Kidney tubule cell (primary cell): ENCODE results near the gene ZNF516.

Source experiments
- DNase-seq: peaks from one replicate; pipeline ENCODE4 v3.0.0-alpha.2; 2018; ENCODE audit warnings: low spot score

The ZNF516 gene

DNA sequence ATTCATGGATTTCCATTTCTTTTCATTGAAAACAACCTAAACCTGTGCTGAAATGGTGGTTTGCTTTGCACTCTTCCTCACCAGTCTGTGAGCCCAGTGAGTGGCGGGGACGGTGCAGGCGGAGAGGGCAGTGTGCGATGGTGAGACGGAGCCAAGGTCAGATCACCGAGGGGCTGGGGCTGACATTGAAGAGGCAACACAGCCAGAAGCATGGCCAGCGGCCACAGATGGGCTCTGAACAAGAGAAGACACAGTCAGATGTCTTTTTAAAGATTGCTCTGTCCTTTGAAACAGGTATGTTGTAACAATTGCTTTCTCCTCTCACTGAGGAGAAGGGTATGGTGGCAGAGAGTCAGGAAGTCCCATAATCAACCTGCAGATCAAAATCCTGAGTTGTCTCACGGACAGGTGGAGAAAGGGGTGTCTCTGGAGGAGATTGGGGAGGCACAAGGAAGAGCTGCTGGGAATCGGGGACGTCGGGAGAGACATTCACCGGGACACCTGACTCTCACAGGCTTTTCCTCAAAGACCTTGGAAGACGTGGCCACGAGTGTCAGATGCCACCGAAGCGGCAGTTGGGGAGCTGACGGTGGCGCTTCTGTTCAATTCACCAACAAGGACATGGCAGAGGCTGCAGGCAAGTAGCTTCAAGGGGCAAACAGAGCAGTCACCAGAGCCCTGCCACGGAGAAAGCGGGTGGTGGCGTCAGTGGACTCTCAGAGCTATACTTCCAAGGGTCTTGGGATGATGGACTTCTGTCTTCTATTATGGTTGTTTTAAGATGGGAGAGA lies 12.1 kb upstream of the ZNF516 start:
- DNase-seq, result no peak

DNA sequence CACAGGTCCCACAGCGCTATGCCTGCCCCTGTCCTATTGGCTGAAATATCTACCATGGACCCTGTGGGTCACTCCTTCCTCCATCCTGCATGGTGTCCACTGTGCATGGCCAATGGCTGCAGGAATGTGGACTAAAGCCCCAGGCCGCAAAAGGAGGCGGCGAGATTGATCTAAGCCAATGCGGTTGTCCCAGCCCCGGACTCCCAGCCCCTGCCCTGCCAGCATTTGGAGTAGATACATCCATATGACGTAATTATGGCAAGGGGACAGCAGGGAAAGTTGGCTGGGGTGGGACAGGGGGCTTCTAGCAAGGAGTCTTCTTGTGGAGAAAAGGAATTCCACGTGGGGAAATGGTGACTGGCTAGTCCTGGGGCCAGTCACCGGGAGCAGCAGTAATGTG lies 11.4 kb upstream of the ZNF516 start:
- DNase-seq, result no peak

GRCh38 chr18:76505614-76506013 lies 10.6 kb upstream of the ZNF516 start:
- no peak for DNase-seq

DNA sequence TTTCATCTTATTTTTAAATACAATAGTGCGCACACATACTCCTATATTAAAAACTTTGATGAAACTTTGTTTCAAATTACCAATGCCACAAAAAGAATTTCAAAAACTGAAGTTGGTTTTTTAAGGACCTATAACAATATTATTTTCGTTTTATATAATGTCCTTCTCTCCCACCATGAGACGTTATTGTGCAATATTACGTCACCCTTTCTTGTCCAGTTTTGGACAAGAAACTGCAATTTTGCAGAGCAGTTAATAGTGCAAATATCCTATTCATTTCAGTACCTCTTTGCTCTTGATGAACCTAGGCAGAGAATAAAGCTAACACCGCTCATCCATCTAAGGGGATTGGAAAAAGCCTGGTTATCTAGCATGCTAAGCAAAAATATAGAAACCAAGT lies 9.7 kb upstream of the ZNF516 start:
- DNase-seq, result no peak

- DNase-seq, result no peak
These were observed 8.8 kb upstream of the ZNF516 start for GRCh38 chr18:76503649-76504386.

GRCh38 chr18:76502551-76502950 lies 7.5 kb upstream of the ZNF516 start:
- no peak for DNase-seq

- no peak for DNase-seq
These were observed 4.7 kb upstream of the ZNF516 start for GRCh38 chr18:76499637-76500340.

- DNase-seq, result no peak
These were observed 4.0 kb upstream of the ZNF516 start for GRCh38 chr18:76499021-76499420.

GRCh38 chr18:76498064-76498463 lies 3.0 kb upstream of the ZNF516 start:
- DNase-seq, result no peak

DNA sequence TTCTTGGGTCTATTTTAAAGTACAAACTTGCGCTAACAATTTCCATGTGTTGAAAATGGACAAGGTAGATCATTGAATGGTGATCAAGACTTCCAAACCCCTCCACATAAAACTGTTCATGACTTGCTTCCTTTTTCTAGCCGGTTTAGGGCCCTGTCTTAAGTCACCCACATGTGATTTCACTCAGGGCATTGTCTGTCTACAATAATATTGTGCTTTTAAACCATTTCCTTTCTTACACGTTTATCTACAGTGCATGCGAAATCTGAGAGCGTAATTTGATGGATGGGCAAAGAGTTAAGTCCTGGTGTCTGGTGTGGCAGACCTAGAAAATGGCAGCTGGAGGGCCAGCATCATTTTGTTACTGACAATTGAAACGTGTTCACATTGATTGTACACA lies 2.0 kb upstream of the ZNF516 start:
- no peak for DNase-seq

DNA sequence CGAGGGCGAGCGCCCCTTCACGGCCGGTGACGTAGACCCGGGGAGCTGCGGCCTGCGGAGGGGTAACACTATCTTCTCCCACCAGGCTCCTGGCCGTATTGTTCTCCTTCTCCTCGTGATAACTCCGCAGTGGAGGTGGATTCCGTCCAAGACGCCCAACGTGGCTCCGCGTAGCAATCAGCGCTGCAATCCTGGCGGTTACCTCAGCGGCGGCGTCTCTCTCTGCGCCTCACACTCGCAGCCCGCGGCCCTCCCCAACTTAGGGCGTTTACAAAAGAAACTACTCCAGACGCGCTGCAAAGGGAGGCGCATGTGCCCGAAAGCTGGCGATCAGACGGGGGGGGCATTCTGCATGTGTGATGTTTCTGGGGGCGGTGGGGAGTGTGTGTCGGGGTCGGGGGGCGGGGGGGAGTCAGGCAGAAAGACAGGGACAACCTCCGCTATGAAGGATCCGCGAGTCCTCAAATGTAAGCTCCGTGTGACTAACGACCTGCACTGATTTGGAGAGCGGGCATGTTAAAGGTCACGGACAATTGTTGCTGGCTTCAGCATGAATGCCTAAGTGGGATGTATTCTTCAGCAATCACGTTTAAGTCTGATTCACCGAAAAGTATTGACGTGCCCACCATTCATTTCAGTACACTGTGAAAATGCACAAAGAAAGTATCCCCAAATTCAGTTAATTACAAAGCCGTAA lies 1.3 kb upstream of the ZNF516 start:
- DNase-seq, result peak; percentile 52

GRCh38 chr18:76495435-76496193 lies 572 bp upstream of the ZNF516 start:
- peak; percentile 80 for DNase-seq

DNA sequence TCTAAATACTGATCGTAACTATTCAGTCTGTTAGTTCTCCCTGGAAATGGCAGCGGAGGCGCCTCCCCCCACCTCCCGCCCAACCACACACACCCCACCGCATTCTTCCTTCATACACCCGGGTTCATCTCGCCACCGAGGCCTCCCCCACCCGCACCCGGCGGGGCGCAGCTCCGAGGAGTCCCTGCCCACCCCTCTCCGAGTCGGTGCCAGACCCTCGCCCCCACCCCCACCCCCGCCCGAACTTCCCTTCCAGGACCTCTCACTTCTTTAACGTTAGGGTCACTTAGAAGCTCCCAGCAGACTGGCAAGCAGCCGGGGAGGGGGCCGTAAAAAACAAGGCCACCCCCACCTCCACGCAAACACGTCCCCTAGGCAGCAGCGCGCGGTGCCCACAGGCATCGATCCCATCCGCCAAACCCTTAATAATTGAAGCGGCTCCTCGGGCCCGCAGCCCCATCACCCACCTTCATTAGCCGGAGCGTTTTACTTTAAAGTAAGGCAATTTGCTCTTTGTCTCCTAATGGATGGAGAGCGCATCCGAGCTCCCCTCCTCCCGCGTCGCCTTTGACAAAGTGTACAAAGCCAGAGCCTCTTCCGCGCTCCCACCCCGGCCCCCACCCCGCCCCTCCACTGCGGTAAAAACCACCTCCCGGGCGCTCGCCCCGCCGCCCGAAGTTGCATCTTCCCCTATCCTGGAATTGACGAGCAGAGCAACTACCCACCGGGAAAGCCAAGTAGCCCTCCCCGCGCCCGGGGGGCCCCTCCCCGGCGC lies 624 bp downstream of the ZNF516 start:
- DNase-seq, result peak; percentile 19

- peak; percentile 52 for DNase-seq
These were observed 1.6 kb downstream of the ZNF516 start for GRCh38 chr18:76493213-76494161.

DNA sequence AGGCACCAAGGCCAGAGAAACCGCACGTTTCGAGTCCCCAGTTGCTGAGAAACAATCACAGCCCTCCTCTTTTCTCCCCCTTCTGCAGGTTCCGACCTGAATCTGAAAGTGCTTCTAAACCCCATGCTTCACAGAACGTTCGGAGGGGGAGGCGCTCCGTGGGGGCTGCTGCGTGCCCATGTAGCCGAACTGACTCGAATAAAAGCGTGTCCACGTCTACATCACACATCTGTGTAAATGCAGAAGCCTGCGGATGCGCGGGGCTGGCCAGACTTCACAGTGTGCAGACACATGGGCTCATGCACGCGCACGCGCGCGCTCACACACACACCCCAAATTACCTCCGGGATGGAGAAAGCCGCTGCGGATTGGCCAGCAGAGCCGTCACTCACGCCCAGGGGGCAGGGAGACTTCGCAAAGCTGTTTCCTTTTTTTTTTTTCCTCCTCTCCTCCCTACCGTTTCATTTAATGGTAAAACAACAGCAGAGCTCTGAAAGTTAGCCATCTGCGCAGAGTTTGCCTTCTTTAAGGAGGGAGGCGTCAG lies 2.3 kb downstream of the ZNF516 start:
- peak; percentile 98 for DNase-seq

DNA sequence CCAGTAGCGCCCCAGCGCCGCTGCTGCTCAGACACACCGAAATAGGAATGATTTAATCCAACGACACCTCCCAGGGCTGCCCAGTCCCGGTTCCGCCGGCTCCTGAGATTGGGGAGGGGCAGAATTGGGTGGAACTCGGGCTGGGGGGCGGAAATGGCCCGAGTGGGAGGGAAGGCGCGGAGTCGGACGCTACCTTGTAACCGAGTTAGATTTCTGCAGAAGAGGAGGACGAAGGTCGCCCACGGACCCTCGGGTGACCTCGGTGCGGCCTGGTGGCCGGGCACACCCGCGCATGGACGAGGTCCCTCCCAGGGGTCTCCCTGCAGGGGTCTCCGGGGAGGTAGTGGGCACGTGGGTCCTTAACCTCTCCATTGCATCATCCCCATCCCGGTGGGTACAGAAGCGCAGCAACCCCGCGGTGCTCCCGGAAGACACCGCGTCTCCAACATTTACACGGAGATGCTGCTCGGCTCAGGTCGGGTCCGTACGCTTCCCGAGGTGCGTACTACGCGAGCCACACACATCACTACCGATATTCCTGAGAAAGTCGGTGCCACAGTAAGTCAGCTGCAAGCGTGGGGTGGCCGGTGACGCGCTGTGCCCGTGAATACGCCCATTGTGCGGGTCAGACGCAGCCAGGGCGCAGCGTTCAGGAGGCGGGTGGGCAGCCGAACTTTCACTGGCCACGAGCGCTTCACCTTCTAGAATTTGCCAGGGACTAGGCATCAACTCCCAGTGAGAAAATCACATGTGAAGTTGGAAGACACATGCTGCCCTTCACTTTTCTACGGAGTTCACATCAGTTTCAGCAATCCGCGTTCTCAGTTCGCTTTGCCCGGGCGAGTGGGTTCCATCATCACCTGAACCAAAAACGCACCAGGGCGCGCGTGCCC lies 3.0 kb downstream of the ZNF516 start:
- peak; percentile 60 for DNase-seq

DNA sequence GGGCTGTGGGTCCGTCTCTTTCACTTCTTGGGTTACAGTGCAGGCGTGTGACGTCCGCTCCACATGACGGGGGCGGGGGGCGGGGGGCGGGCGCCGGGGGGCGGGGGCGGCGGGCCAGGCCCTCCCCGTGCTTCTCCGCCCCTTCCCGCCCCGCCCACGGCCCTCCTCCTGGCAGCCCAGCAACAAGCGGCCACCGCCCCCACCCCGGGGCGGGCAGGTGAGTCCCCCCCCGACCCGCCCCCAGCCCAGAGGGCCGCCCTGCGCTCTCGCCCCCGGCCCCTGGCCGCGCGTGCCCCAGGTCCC lies 3.6 kb downstream of the ZNF516 start:
- DNase-seq, result peak; percentile 71

DNA sequence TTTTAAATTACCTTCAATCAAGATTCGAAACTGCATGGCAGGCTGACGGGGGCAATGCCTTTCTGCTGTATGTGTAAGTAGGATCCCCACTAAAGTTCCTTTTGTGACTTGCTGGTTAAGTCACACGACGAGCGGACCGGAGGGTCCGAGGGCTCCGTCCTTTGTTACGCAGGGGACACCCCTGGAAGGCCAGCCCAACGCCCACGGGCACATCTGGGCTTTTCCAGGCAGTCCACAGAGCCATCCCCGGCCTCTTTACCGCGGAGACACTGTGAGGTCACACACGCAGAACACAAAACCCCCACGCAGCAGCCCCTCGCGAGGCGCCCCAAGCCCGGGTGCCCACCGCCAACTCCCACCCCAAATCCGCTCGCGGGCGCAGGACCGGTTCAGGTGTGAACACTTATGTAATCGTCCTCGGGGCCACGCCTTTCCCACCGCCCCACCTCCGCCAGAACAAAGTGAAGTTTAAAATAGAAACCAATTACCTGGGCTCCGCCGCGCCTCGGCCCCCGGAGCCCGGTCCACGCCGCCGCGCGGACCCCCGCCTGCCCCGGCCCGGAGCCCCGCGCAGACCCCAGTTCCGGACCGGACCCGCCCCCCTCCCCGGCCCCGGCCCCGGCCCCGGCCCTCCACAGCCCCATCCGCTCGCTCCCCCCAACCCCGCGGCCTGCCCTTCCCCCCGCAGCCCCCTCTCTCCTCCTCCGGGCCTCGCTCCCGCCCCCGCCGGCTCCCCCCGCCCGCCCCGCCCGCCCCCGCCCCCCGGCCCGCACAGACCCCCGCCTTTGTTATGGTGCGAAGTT lies 4.2 kb downstream of the ZNF516 start:
- DNase-seq, result peak; percentile 44
